Mesothelial cell of epicardium (in vitro differentiated cells): Measurements from ENCODE around the gene MLIP. TPM values are rescaled to one million over a fixed set of nuclear protein-coding genes. Genes with fewer than 3 reads are reported as not detected.

Experiments used
- DNase-seq, 2 experiments: peaks; one replicate each; pipeline ENCODE4 v3.0.0; 2021; ENCODE audit warnings: low spot score in 2 of 2; ENCODE audit not compliant: unreplicated experiment in 2 of 2
- H3K27ac Mint-ChIP-seq: 2 replicates; pipeline ENCODE4 v1.8.0; 2021; ENCODE audit warnings: mixed read lengths
- H3K27me3 Mint-ChIP-seq: 2 replicates; pipeline ENCODE4 v1.8.0; 2021; ENCODE audit warnings: low read depth, mixed read lengths
- H3K36me3 Mint-ChIP-seq: 2 replicates; pipeline ENCODE4 v1.8.0; 2021; ENCODE audit warnings: mixed read lengths
- H3K4me1 Mint-ChIP-seq: 2 replicates; pipeline ENCODE4 v1.8.0; 2021; ENCODE audit warnings: mixed read lengths
- H3K4me3 Mint-ChIP-seq: 2 replicates; pipeline ENCODE4 v1.8.0; 2021; ENCODE audit warnings: mild to moderate bottlenecking, moderate library complexity, mixed read lengths
- H3K9me3 Mint-ChIP-seq: 2 replicates; pipeline ENCODE4 v1.8.0; 2021; ENCODE audit warnings: mixed read lengths
- total RNA-seq: library from RNA; stranded (reverse); gene quantifications from 3 replicates; pipeline ENCODE4 v1.2.1, GENCODE V29; 2021
- TF ChIP-seq, protein P1 (sequence below): fragments of 200-600 bp; sonication (generic); IDR thresholded peaks from one replicate; pipeline ENCODE4 v1.5.0; 2021; ENCODE audit warnings: antibody characterized with exemption; ENCODE audit not compliant: unreplicated experiment

The MLIP gene
- total RNA-seq, 1 donor from 2014 or later: 0.78 TPM

DNA sequence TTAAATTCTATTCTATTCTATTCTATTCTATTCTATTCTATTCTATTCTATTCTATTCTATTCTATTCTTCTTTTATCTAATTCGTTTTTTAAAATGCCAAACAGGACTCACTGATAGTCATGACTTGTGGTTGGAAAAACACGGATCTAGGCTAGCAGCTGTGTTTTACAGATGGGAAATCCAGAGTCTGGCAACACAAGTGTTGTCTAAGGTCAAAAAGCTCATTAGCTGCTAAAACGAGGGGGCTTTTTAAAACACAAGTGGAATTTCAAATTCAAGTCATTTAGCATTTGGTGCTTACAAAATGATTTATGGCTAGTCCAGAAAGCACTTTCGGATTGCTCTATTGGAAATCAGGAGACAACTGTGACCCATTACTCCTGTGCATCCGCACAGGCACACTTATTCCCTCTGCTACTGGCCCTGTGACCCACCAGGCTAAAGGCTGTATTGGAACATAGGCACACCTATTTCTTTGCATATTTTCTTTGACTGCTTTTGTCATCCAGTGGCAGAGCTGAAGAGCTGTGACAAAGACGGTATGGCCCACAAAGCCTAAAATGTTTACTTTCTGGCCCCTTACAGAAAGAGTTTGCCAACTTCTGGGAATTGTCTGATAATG lies 17.8 kb upstream of the MLIP start:
- no peak for DNase-seq
- H3K4me3 Mint-ChIP-seq: no peak overlapping the region
- TF ChIP-seq, protein P1, sequence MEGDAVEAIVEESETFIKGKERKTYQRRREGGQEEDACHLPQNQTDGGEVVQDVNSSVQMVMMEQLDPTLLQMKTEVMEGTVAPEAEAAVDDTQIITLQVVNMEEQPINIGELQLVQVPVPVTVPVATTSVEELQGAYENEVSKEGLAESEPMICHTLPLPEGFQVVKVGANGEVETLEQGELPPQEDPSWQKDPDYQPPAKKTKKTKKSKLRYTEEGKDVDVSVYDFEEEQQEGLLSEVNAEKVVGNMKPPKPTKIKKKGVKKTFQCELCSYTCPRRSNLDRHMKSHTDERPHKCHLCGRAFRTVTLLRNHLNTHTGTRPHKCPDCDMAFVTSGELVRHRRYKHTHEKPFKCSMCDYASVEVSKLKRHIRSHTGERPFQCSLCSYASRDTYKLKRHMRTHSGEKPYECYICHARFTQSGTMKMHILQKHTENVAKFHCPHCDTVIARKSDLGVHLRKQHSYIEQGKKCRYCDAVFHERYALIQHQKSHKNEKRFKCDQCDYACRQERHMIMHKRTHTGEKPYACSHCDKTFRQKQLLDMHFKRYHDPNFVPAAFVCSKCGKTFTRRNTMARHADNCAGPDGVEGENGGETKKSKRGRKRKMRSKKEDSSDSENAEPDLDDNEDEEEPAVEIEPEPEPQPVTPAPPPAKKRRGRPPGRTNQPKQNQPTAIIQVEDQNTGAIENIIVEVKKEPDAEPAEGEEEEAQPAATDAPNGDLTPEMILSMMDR: no peak
- H3K4me1 Mint-ChIP-seq: no peaks in the 10 kb centered on the region
- peaks cover 4% of the 10 kb centered on the region for H3K9me3 Mint-ChIP-seq
- H3K27ac Mint-ChIP-seq: no peak overlapping the region
- no peaks in the 10 kb centered on the region for H3K27me3 Mint-ChIP-seq
- H3K36me3 Mint-ChIP-seq: no peaks in the 10 kb centered on the region

DNA sequence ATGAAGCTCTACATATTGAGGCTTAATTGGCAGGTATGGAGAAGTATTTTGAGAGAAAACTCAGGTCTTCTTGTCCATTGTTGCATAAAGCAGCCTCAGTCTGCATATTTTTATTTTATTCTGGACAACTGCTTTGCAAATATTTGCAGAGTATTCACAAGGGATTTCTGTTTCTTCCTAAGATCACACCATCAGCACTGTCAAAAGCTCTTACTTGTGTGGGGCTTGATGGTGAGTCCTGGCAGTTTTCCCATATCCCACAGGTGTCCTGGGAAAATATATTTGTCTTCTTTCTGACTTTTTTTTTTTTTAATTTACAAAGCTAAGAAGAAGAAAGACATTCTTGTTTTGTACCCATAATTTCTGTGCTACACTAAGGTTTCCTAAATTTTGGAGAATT lies 16.9 kb upstream of the MLIP start:
- Mint-ChIP-seq H3K27me3 (no peaks in the 10 kb centered on the region), H3K4me3 (no peak overlapping the region), H3K4me1 (no peaks in the 10 kb centered on the region), H3K27ac (no peak overlapping the region), H3K36me3 (no peaks in the 10 kb centered on the region), H3K9me3 (peaks cover 4% of the 10 kb centered on the region)
- TF ChIP-seq, protein P1: no peak
- DNase-seq: no peak

DNA sequence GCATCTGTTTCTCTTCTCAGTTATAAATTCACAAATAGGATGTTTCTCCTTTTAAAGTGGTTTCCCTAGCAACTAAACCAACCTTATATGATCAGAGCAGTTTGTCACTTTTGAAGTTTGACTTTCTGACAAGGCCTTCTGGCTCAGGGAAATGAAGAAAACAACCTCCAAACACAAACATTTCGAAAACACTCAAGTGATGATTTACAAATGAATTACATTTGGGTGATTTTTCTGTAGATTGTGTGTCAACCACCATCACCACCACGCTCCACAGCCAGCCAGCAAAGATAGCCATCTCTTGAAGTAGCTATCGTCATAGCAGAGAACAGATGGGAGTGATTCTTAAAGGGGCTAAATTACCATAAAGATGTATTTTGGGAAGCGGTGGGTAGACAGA lies 16.5 kb upstream of the MLIP start:
- H3K9me3 Mint-ChIP-seq: peaks cover 4% of the 10 kb centered on the region
- no peak overlapping the region for H3K4me3 Mint-ChIP-seq
- no peak for DNase-seq
- H3K27ac Mint-ChIP-seq: no peak overlapping the region
- no peaks in the 10 kb centered on the region for H3K4me1 Mint-ChIP-seq
- TF ChIP-seq, protein P1: no peak
- no peaks in the 10 kb centered on the region for H3K36me3 Mint-ChIP-seq
- H3K27me3 Mint-ChIP-seq: no peaks in the 10 kb centered on the region

DNA sequence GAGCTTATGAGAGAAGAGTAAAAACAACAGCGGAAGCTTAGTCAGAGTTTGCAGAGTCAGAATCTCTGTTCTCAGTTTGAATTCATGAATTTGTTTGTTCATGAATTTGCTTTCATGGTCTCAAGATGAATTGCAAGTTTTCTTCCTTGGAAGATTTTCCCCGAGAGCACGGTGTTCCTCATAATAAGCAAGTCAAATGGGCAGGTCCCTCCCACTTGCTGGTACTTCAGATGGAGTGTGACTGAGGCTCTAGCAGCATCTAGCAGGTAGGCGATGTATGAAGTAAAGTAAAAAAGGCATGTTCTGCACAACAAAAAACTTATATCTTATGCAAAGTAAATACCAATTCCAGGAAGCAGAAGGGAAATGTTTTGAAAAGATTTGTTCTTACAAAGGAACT lies 15.5 kb upstream of the MLIP start:
- H3K4me3 Mint-ChIP-seq: no peak overlapping the region
- no peaks in the 10 kb centered on the region for H3K27me3 Mint-ChIP-seq
- TF ChIP-seq, protein P1: no peak
- peaks cover 4% of the 10 kb centered on the region for H3K9me3 Mint-ChIP-seq
- no peak overlapping the region for H3K27ac Mint-ChIP-seq
- no peak for DNase-seq
- no peaks in the 10 kb centered on the region for H3K4me1 Mint-ChIP-seq
- no peaks in the 10 kb centered on the region for H3K36me3 Mint-ChIP-seq

DNA sequence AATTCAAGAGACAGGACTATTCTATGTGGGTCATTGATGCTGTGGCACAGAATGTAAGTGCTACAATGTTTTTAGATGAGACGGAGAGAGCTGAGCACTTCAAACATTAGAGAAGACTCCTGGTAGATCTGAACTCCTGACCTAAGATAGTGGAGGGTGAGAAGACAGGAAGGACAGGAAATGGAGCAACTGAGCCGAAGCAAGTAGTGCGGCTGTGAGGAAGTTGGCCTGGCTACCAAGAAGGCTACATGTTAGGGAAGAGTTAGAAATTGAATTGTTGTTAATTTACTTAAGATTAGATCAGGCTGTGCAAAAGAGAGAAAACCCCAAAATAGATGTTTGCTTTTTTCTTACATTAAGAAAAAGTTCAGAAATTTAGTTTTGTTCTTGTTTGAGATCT lies 14.4 kb upstream of the MLIP start:
- Mint-ChIP-seq H3K4me1 (no peaks in the 10 kb centered on the region), H3K9me3 (peaks cover 4% of the 10 kb centered on the region), H3K4me3 (no peak overlapping the region), H3K36me3 (no peaks in the 10 kb centered on the region), H3K27ac (no peak overlapping the region), H3K27me3 (no peaks in the 10 kb centered on the region)
- DNase-seq: no peak
- TF ChIP-seq, protein P1: no peak

DNA sequence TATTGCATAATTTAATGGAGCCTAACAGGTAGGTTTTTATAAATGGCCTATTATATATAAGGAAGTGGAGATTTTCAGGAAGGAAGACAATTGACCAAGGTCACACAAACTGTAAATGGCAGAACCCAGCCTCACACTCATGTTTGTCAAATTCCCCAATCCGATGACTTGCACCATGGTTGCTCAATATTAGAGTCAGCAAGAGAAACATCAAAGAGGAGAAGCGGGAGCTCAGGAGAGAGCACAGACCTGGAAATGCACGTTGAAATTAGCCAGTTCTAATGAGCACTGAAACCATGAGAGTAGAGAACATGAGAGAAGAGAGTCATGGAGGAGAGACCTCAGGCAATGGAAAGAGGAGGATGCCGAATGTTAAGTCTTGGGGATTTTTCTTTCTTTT lies 13.5 kb upstream of the MLIP start:
- DNase-seq: no peak
- Mint-ChIP-seq H3K27me3 (no peaks in the 10 kb centered on the region), H3K36me3 (no peaks in the 10 kb centered on the region), H3K4me3 (no peak overlapping the region), H3K9me3 (peaks cover 4% of the 10 kb centered on the region), H3K4me1 (peaks cover under 1% of the 10 kb centered on the region), H3K27ac (no peak overlapping the region)
- TF ChIP-seq, protein P1: no peak
